LNCaP clone FGC (cell line): ENCODE measurements around the gene PGP.
A peak's percentile ranks its signal among the peaks of the same experiment; 100 is the strongest.

Source experiments
- DNase-seq: peaks from one replicate; pipeline ENCODE4 v3.0.0-alpha.2; 2011; ENCODE audit warnings: low read depth
- H3K4me3 ChIP-seq: 2 replicates; pipeline ENCODE4 v1.5.1; 2011; ENCODE audit warnings: mild to moderate bottlenecking, low read depth, low read length, control low read depth
- CTCF ChIP-seq: IDR thresholded peaks from 2 replicates; pipeline ENCODE4 v1.5.1; 2012; ENCODE audit warnings: mild to moderate bottlenecking; ENCODE audit not compliant: control insufficient read depth, insufficient read depth; ENCODE audit errors: extremely low read depth

Gene PGP

GRCh38 chr16:2251296-2252111 is 36.9 kb upstream of the PGP start, which contains the start of gene ECI1:
Gene ECI1, minus strand, starts transcription at chr16:2251587. Its CDS starts 21 bp downstream, at chr16:2251566.
- peak; percentile 60 for TF ChIP-seq CTCF
- peak; percentile 89 for DNase-seq
- H3K4me3 ChIP-seq = peak within 1 kb of the TSS; percentile 58

- no peak for DNase-seq
- TF ChIP-seq CTCF = no peak
- peak overlapping the region; percentile 58 for H3K4me3 ChIP-seq
Observed at GRCh38 chr16:2250652-2251295, 36.1 kb upstream of the PGP start.

GRCh38 chr16:2246301-2246885 is 31.8 kb upstream of the PGP start:
- no peak overlapping the region for H3K4me3 ChIP-seq
- DNase-seq = no peak
- TF ChIP-seq CTCF = no peak

GRCh38 chr16:2244926-2245795 is 30.5 kb upstream of the PGP start:
- TF ChIP-seq CTCF = no peak
- no peak for DNase-seq
- H3K4me3 ChIP-seq = no peak overlapping the region

GRCh38 chr16:2244301-2244700 is 29.7 kb upstream of the PGP start:
- no peak for DNase-seq
- no peak overlapping the region for H3K4me3 ChIP-seq
- no peak for TF ChIP-seq CTCF

- no peak for DNase-seq
- TF ChIP-seq CTCF = no peak
- no peak overlapping the region for H3K4me3 ChIP-seq
Observed at GRCh38 chr16:2243781-2244180, 29.1 kb upstream of the PGP start.
